OCI-LY7 (cell line): ENCODE results near the gene UBALD1. TPM values are rescaled to one million over a fixed set of nuclear protein-coding genes. Genes with fewer than 3 reads are reported as not detected.

Experiments used
- BruUV-seq: library from RNA; stranded (reverse); fragments of 400-500 nt; replicated peaks from 2 replicates; lab custom pipeline; 2021; lab: Mats Ljungman, UMichigan
- CTCF ChIA-PET: fragments of 300-600 bp; sonication (Branson Sonifier 250); formaldehyde crosslinking; loops from one replicate; lab custom pipeline; 2022; ENCODE audit warnings: antibody characterized with exemption; ENCODE audit not compliant: unreplicated experiment; lab: Charles Lee
- POLR2A ChIA-PET: fragments of 300-600 bp; sonication (Branson Sonifier 250); formaldehyde crosslinking; loops from one replicate; lab custom pipeline; 2022; ENCODE audit warnings: antibody characterized with exemption; lab: Charles Lee
- DNase-seq: peaks from one replicate; pipeline ENCODE4 v3.0.0-alpha.2; 2015; ENCODE audit warnings: low spot score
- H2AFZ ChIP-seq: fragments of 200-600 bp; sonication (generic), shearing (Covaris generic); 2 replicates; pipeline ENCODE4 v1.6.1; 2014; ENCODE audit warnings: mild to moderate bottlenecking, antibody characterized with exemption, low read length, moderate library complexity
- H3K27ac ChIP-seq: fragments of 200-600 bp; sonication (generic); 2 replicates; pipeline ENCODE4 v1.5.1; 2014; ENCODE audit warnings: mixed run types, low read depth, mild to moderate bottlenecking, moderate library complexity, low read length, inconsistent platforms; ENCODE audit not compliant: poor library complexity, severe bottlenecking
- H3K36me3 ChIP-seq: fragments of 200-600 bp; sonication (generic); 2 replicates; pipeline ENCODE4 v1.6.1; 2014; ENCODE audit warnings: mild to moderate bottlenecking, antibody characterized with exemption, low read length, moderate library complexity, mixed read lengths; ENCODE audit not compliant: insufficient read depth
- H3K4me1 ChIP-seq: fragments of 200-600 bp; sonication (generic); 2 replicates; pipeline ENCODE4 v1.5.1; 2014; ENCODE audit warnings: mild to moderate bottlenecking, low read length; ENCODE audit not compliant: insufficient read depth, poor library complexity, severe bottlenecking
- H3K4me2 ChIP-seq: fragments of 200-600 bp; sonication (generic); 2 replicates; pipeline ENCODE4 v1.6.1; 2014; ENCODE audit warnings: mild to moderate bottlenecking, low read length
- H3K4me3 ChIP-seq: fragments of 200-600 bp; sonication (generic); 2 replicates; pipeline ENCODE4 v1.5.1; 2014; ENCODE audit warnings: mild to moderate bottlenecking, low read depth, low read length; ENCODE audit not compliant: poor library complexity, severe bottlenecking
- H3K79me2 ChIP-seq: fragments of 200-600 bp; sonication (generic); 2 replicates; pipeline ENCODE4 v1.6.1; 2016; ENCODE audit warnings: low read depth, mild to moderate bottlenecking, low read length, moderate library complexity, mixed read lengths; ENCODE audit not compliant: insufficient read depth
- H3K9me2 ChIP-seq: fragments of 200-600 bp; sonication (generic); 2 replicates; pipeline ENCODE4 v1.6.1; 2016; ENCODE audit warnings: mild to moderate bottlenecking, low read length, mixed read lengths; ENCODE audit not compliant: insufficient read depth
- H3K9me3 ChIP-seq: fragments of 200-600 bp; sonication (generic); 2 replicates; pipeline ENCODE4 v1.6.1; 2014; ENCODE audit warnings: mild to moderate bottlenecking, mixed run types, low read length, mixed read lengths
- H4K20me1 ChIP-seq: fragments of 200-600 bp; sonication (generic); 2 replicates; pipeline ENCODE4 v1.6.1; 2014; ENCODE audit warnings: mild to moderate bottlenecking, antibody characterized with exemption, low read length, moderate library complexity, mixed read lengths; ENCODE audit not compliant: insufficient read depth
- CTCF ChIP-seq: fragments of 200-600 bp; sonication (generic); conservative IDR thresholded peaks from 2 replicates; pipeline ENCODE4 v1.5.1; 2014; ENCODE audit warnings: mild to moderate bottlenecking, antibody characterized with exemption, low read length, moderate library complexity, mixed read lengths
- EZH2phosphoT487 ChIP-seq: fragments of 200-600 bp; sonication (generic); IDR thresholded peaks from 2 replicates; pipeline ENCODE4 v1.6.1; 2018; ENCODE audit warnings: low read depth, borderline replicate concordance, mild to moderate bottlenecking, mixed run types, antibody characterized with exemption, low read length, moderate library complexity, mixed read lengths
- intact Hi-C: fragments of 100-400 bp; cut with micrococcal nuclease; formaldehyde crosslinking; loops from one replicate; pipeline ENCODE4 v1.10.0; 2022; ENCODE audit not compliant: unreplicated experiment
- total RNA-seq, 2 experiments: library from RNA; depleted of rRNA in 1 of 2; stranded (reverse); fragments of >200 nt in 1 of 2; shearing (Covaris generic) in 1 of 2; gene quantifications; 2 replicates each; pipeline ENCODE4 v1.2.3, GENCODE V29; 2014 to 2022

UBALD1 gene
- total RNA-seq, 2 experiments from 2014 or later, result 11.1 to 34.1 TPM

- POLR2A ChIA-PET, result interaction anchor here (0.8 kb wide), 1 partner anchor 78 kb away, joined by 3 read pairs; the partner anchor contains the start of gene C16orf96
- Histone ChIP-seq H3K79me2 (peaks cover 19% of the 10 kb centered on the region; the same call in 1 of the 2 replicates), H3K4me1 (no peaks in the 10 kb centered on the region)
These were observed 19.4 kb upstream of the UBALD1 start for GRCh38 chr16:4633910-4634635.

GRCh38 chr16:4631444-4631843, 16.8 kb upstream of the UBALD1 start:
- POLR2A ChIA-PET, result no interaction called here
- H4K20me1 ChIP-seq, result no peaks in the 10 kb centered on the region
- no TSS peak for BruUV-seq
- TF ChIP-seq EZH2phosphoT487 (no peak), CTCF (no peak)
- no peak overlapping the region for H3K27ac ChIP-seq
- no peak overlapping the region for H3K4me3 ChIP-seq
- CTCF ChIA-PET, result no interaction called here
- DNase-seq, result no peak
- H3K36me3 ChIP-seq, result peaks cover 23% of the 10 kb centered on the region
- intact Hi-C loops, result no loop called here
- H3K9me3 ChIP-seq, result no peaks in the 10 kb centered on the region
- no peak overlapping the region for H3K4me2 ChIP-seq
- no peak overlapping the region for H2AFZ ChIP-seq
- peaks cover 26% of the 10 kb centered on the region; the same call in 1 of the 2 replicates for H3K79me2 ChIP-seq
- peaks cover 5% of the 10 kb centered on the region for H3K4me1 ChIP-seq
- H3K9me2 ChIP-seq, result no peaks in the 10 kb centered on the region

More at GRCh38 chr16:4633910-4634635, 19.4 kb upstream of the UBALD1 start:
- Histone ChIP-seq H3K36me3 (peaks cover 17% of the 10 kb centered on the region), H4K20me1 (no peaks in the 10 kb centered on the region; the same call in 1 of the 2 replicates), H3K9me3 (no peaks in the 10 kb centered on the region), H3K9me2 (no peaks in the 10 kb centered on the region), H3K4me2 (no peak overlapping the region), H3K27ac (no peak overlapping the region), H2AFZ (no peak overlapping the region), H3K4me3 (no peak overlapping the region)
- TF ChIP-seq CTCF (no peak), EZH2phosphoT487 (no peak)
- intact Hi-C loops, result no loop called here
- BruUV-seq, result no TSS peak
- no peak for DNase-seq
- CTCF ChIA-PET, result no interaction called here

GRCh38 chr16:4628283-4628682, 13.6 kb upstream of the UBALD1 start:
- ChIA-PET POLR2A (no interaction called here), CTCF (interaction anchor here (1.2 kb wide), 1 partner anchor 15 kb away, joined by 4 read pairs; no protein-coding TSS in a partner anchor)
- DNase-seq, result no peak
- no peak overlapping the region for H3K4me2 ChIP-seq
- BruUV-seq, result no TSS peak
- H3K36me3 ChIP-seq, result peaks cover 18% of the 10 kb centered on the region
- no peak for TF ChIP-seq CTCF
- no peak for TF ChIP-seq EZH2phosphoT487
- no peak overlapping the region for H3K27ac ChIP-seq
- peaks cover 21% of the 10 kb centered on the region for H3K4me1 ChIP-seq
- H3K79me2 ChIP-seq, result peaks cover 43% of the 10 kb centered on the region; the same call in 1 of the 2 replicates
- no peaks in the 10 kb centered on the region for H4K20me1 ChIP-seq
- no peak overlapping the region for H3K4me3 ChIP-seq
- H2AFZ ChIP-seq, result no peak overlapping the region
- no peaks in the 10 kb centered on the region for H3K9me2 ChIP-seq
- no peaks in the 10 kb centered on the region for H3K9me3 ChIP-seq
- intact Hi-C loops, result no loop called here
